ENCODE data around the gene ABLIM2.

ABLIM2 gene

GRCh38 chr4:8084712-8085490, 73.7 kb downstream of the ABLIM2 start:
- no peak for DNase-seq (ENCODE audit: low read depth in 2 of 2)

GRCh38 chr4:8084031-8084660, 74.5 kb downstream of the ABLIM2 start:
- DNase-seq (ENCODE audit: low read depth in 2 of 2), result no peak

GRCh38 chr4:8083086-8083825, 75.4 kb downstream of the ABLIM2 start:
- no peak for DNase-seq (ENCODE audit: low read depth in 2 of 2)

- no peak for DNase-seq (ENCODE audit: low read depth in 2 of 2)
Measured at GRCh38 chr4:8082517-8083055, 76.0 kb downstream of the ABLIM2 start.

- no peak for DNase-seq (ENCODE audit: low read depth in 2 of 2)
Measured at GRCh38 chr4:8081621-8082516, 76.7 kb downstream of the ABLIM2 start.

GRCh38 chr4:8081171-8081570, 77.4 kb downstream of the ABLIM2 start:
- no peak for DNase-seq (ENCODE audit: low read depth in 2 of 2)

GRCh38 chr4:8080754-8081065, 77.9 kb downstream of the ABLIM2 start:
- no peak for DNase-seq (ENCODE audit: low read depth in 2 of 2)

GRCh38 chr4:8079916-8080753, 78.5 kb downstream of the ABLIM2 start:
- DNase-seq (ENCODE audit: low read depth in 2 of 2), result no peak

- DNase-seq (ENCODE audit: low read depth in 2 of 2), result no peak
Measured at GRCh38 chr4:8079031-8079885, 79.4 kb downstream of the ABLIM2 start.

GRCh38 chr4:8078610-8079015, 80.0 kb downstream of the ABLIM2 start:
- no peak for DNase-seq (ENCODE audit: low read depth in 2 of 2)

GRCh38 chr4:8078109-8078494, 80.5 kb downstream of the ABLIM2 start:
- DNase-seq (ENCODE audit: low read depth in 2 of 2), result no peak

GRCh38 chr4:8077181-8078108, 81.2 kb downstream of the ABLIM2 start:
- no peak for DNase-seq (ENCODE audit: low read depth in 2 of 2)

GRCh38 chr4:8076023-8076422, 82.6 kb downstream of the ABLIM2 start:
- no peak for DNase-seq (ENCODE audit: low read depth in 2 of 2)

GRCh38 chr4:8073206-8073863, 85.3 kb downstream of the ABLIM2 start:
- no peak for DNase-seq (ENCODE audit: low read depth in 2 of 2)

- DNase-seq (ENCODE audit: low read depth in 2 of 2), result no peak
Measured at GRCh38 chr4:8072235-8072968, 86.2 kb downstream of the ABLIM2 start.

GRCh38 chr4:8071766-8072165, 86.8 kb downstream of the ABLIM2 start:
- DNase-seq (ENCODE audit: low read depth in 2 of 2), result no peak
